Smooth muscle cell of the brain vasculature (primary cell): Measurements from ENCODE around the gene VTCN1.
"Not testable (repeated sequence)": the region's sequence is repeated elsewhere in the genome, so short reads cannot be mapped to it uniquely, and the experiment has no call there.

Experiments used
- DNase-seq: peaks from one replicate; pipeline ENCODE4 v3.0.0-alpha.2; 2012; ENCODE audit warnings: low read depth, low spot score

The VTCN1 gene, protein sequence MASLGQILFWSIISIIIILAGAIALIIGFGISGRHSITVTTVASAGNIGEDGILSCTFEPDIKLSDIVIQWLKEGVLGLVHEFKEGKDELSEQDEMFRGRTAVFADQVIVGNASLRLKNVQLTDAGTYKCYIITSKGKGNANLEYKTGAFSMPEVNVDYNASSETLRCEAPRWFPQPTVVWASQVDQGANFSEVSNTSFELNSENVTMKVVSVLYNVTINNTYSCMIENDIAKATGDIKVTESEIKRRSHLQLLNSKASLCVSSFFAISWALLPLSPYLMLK

DNA sequence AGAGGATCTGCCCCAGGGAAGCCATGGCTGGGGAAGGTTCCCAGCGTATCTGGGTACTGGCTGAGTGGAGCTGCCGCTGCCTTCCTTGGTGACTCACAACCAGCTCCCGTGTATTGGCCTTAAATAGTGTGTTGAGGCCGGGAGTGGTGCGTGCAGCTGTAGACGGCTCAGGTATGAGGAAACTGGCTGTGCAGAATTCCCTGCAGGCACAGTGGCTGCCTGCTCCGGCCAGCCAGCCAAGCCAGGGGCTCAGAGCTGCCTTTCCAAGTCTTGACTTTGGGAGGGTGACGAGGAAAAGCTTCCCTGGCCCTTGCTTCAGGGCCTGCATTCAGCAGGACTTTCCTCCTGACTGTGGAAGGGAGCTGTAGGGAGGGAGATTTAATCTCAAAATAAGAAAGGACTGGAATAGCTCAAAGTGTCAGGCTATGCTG lies at the start of gene VTCN1:
VTCN1 (minus strand) TSS at position 97 of the 431 bp plus-strand sequence; CDS start at position 25, 72 bp downstream.
- DNase-seq: no peak

- no peak for DNase-seq
These were observed 48.1 kb upstream of the VTCN1 start for GRCh38 chr1:117258791-117259190.

DNA sequence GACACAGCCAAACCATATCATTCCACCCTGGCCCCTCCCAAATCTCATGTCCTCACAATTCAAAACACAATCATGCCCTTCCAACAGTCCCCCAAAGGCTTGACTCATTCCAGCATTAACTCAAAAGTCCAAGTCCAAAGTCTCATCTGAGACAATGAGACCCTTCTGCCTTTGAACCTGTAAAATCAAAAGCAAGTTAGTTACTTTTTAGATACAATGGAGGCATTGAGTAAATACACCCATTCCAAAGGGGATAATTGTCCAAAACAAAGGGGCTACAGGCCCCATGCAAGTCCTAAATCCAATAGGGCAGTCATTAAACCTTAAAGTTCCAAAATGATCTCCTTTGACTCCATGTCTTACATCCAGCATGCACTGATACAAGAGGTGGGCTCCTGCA lies 47.3 kb upstream of the VTCN1 start:
- not testable (repeated sequence) for DNase-seq

DNA sequence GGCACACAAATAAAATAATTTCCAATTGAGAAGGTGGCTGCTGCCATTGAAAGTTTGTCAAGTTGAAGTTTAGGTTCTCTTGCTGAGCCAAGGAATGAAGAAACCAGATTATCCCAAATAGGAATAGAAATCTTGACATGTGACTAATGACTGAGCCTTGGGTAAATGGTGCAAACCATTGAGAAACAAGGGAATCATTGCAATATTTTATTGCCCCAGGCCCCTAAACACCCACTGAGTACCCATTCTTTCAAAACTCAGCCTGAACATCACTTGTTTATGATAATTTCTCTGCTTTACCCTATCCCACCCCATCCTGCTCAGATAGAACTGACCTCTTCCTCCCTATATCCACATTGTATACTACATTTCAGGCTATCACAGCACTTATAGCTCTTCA lies 46.6 kb upstream of the VTCN1 start:
- DNase-seq: no peak

GRCh38 chr1:117250061-117250606 lies 39.4 kb upstream of the VTCN1 start:
- DNase-seq: no peak

DNA sequence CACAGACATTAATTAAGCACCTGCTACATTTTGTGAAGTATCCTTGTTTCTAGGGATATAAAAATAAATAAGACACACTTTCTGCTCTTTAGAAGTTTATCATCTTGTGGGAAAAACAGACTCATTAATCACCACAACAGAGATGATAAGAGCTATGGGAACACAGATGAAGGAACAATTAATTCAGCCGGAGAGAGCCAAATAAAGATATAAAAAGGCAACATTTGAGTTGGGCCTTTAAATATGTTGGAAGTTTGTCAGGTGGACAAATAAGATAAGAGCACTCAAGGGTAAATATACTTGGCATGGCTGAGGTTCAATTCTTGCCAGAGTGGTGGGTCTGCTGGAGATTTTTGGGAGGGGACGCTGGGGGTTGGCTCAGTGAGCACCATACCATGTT lies 34.2 kb upstream of the VTCN1 start:
- no peak for DNase-seq

DNA sequence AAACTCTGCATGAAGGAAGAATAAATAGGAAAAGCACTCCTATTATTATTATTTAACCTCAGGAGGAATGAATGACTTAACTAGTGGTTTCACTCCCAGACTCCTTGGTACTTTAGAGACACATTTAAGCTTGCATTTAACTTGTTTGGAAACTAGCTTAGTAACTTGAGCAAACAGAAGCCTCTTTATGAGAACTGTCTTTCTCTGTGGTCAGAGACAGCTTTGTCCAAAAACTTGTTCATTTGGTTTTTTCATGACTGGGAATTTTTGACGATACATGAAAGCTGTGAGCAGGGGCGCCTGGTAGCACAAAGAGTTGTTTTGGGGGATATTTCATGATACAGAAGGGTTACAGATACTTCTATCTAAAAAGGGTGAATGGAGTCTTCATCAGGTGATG lies 33.6 kb upstream of the VTCN1 start:
- DNase-seq: no peak

- DNase-seq: no peak
These were observed 30.8 kb upstream of the VTCN1 start for GRCh38 chr1:117241512-117241911.

GRCh38 chr1:117240547-117240946 lies 29.8 kb upstream of the VTCN1 start:
- no peak for DNase-seq

DNA sequence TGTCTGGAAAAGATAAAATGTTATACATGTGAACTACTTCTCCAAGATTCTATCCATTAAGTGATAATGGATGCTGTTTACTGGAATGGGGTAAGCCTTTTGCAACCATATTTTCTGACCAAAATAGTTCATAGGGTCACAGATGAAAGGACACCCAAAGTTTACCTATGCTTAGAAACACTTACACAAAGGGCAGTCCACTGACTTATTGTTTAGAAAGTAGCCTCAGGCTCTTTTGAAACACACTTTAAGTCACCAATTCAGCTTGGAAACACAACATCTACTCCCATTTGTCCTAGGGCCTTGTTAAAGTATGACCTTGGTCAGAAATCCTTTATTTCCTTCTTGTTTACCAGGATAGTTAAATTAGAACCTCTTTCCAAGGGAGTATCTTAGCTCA lies 28.7 kb upstream of the VTCN1 start:
- DNase-seq: no peak

DNA sequence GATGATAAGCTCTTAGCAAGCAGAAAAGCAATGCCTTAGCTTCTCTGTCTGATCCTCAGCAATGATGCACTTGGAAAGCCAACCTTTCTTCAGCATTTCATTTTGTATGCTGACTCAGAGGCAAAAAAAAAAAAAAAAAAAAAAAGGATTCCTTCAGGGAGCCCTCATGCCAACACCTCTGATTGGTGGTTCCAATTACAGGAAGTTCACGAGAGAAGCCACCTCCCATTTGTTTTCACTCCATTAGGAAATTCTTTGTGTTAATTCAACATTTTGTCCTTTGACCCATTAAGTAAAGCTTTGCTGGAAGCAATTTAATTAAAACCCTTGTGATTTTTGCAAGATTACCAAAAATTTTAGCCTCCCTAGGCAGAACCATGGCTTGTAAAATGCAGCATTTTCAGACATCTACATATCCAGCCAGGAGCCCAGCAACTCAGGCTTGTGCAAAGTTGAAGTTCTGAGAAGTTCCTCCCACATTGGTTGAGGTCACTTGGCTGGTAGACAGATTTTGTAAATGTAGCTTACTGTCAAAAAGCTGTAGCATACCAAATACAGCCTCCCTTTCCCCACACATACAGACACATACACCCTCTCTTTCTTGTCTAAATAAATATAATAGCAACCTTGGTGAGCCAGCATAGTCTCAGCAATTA lies 27.1 kb upstream of the VTCN1 start:
- no peak for DNase-seq

DNA sequence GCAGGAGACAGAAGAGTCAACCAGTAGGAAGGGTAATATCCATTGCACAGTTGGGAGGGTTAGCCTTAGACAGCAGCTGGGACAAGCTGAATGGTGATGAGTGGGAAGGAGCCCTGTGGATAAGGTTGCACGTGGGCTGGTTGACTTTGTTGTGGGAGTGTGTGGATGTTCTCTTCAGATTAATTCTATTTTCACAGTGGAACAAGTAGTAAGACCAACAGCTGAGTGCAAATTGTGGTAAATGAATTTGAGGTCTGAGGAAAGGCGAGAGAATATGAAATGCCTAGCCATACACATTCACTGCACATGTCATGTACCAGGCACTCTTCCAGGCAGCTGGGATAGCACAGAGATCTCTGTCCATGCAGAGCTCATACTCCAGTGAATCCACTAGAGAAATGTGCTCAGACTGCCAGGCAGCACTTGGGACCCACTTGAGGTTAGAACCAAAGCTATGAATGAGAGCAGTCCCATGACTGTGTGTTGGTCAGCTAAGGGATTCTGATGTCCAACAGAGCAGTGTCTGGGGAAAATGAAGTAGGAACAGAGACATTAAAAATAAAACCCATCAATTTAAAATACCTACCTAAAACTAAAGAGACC lies 25.2 kb upstream of the VTCN1 start:
- DNase-seq: no peak

GRCh38 chr1:117232531-117232930 lies 21.8 kb upstream of the VTCN1 start:
- no peak for DNase-seq

DNA sequence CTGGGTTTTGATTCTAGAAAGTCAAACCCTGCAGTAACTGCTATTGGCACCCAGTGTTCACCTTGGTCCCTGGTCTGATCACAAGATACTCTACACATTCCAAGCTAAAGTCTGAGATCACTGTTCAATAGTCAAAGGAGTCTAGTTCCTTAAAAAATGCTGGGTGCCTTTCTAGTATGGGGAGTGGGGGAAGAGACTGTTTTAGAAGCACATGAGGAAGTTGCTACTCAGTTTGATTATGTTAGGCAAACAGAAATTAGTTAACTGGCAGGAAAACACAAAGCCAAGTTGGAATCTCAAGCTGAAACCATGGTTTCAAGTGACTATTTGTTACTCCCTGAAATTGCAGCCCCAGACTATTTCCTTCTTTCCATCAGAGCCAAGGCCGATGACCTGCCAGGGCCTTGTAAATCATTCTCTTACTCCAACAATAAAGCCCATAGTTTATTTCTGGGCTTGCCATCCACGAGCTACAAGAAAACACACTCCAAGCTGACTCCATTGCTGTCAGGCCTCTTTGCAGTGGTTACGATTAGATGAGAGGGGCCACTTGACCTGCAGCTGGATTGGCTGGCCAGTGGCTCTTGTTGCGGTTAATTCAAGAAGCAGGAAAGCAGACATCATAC lies 21.1 kb upstream of the VTCN1 start:
- no peak for DNase-seq

GRCh38 chr1:117231312-117231711 lies 20.6 kb upstream of the VTCN1 start:
- DNase-seq: no peak

GRCh38 chr1:117229217-117229616 lies 18.5 kb upstream of the VTCN1 start:
- no peak for DNase-seq

GRCh38 chr1:117225931-117226330 lies 15.2 kb upstream of the VTCN1 start:
- no peak for DNase-seq

DNA sequence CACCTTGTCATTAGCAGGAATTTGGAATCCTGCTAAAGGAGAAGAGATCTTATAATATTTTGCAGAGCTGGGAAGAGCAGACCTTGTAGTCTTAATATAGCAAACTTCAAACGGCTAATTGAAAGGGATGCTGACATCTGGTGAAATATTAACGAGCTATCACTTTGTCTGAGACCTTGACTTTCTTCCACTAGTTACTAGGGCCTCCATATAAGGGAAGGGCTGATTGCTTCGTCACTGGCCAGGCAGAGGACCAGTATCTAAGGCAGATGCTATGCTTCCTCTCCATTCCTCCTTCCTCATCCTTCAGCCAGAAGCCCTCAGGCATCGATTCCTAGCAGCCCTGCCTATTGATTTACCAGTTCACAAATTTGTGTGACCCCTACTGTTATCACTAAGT lies 6.0 kb upstream of the VTCN1 start:
- DNase-seq: no peak

DNA sequence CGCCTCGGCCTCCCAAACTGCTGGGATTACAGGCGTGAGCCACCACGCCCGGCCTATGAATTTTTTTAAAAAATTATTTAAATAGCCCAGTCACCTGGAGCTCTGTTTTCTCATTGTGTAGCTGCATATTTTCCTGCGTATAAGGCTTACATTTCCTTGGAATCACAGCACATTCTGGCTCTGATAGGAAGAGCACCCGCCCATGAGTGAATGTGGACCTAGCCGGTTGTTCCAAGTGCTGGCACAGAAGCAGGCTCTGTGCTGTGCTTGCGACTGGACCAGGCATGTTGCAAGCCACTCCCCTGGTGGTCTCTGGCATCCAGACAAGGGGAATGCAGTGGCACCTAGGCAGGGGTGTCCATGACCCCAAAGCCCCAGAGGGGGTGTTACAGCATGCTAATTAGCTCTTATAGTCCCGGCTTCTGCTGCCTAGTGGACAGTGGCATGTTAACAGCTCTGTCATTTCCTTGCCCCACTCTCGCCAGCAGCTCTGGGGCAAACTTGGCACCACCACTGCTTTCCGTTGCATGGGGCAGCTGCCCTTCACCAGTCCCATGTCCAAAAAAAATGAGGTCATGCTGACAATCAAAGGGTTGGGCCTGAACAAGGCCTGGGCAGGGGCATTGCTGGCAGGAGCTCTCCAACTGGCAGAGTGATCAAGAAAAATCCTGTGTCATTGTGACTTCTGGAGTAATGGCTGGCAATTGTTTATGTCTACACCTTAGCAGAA lies 5.2 kb upstream of the VTCN1 start:
- no peak for DNase-seq

- no peak for DNase-seq
These were observed 4.3 kb upstream of the VTCN1 start for GRCh38 chr1:117215019-117215418.

DNA sequence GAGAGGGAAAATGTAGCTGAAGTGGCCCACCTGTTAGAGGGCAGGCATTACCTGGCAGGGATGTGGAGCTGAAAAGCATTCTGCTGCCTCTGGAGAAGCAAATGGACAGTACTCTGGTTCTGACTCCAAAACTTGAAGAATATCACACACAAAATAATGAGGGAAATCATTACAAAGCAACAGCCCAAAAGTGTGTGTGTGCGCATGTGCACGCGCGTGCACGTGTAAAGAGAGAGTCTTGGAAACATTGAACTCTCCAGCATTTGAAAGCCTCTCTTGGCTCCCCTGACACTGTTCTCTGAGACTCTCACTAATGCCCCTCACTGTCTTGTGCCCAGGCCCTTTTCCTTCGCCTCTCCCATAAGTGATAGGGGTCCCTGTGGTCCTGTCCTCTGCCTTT lies 2.3 kb upstream of the VTCN1 start:
- no peak for DNase-seq

DNA sequence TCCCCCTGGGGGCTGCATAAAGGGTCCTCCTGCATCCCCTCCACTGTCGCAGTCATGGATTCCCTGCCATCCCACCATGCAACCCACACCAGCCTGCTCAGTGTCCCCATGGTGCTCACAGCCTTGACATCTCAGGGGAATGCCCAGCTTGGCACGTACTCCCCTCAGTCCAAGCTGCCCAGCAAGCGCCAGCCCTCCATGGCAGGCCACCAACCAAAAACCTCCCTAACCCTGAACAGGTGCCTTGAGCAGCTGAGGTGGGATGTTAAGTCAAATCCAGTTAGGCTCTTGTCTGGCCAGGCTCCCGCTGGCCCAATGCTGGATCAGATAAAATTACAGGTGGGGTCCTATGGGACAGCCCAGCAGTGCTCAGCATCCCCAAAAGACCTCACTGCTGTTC lies 341 bp downstream of the VTCN1 start:
- no peak for DNase-seq
